Lung (tissue), 12 donors: ENCODE data around the gene OMA1. TPM values are rescaled to one million over a fixed set of nuclear protein-coding genes. Genes with fewer than 3 reads are reported as not detected.

Source experiments
- ATAC-seq: fragments of 200-7000 bp; cut with Tn5 transposase; one replicate; pipeline ENCODE4 v1.9.1; 2020; ENCODE audit warnings: moderate number of reproducible peaks; ENCODE audit not compliant: insufficient read depth, low FRiP score
- DNase-seq, 3 donors: peaks; one replicate each; pipeline ENCODE4 v3.0.0-alpha.2; 2013 to 2017
- H3K27ac ChIP-seq, 2 donors: one replicate each; pipeline ENCODE4 v1.5.1; 2013; ENCODE audit warnings: mild to moderate bottlenecking in 2 of 2, moderate library complexity in 2 of 2, control low read depth in 1 of 2, inconsistent platforms in 1 of 2, low read depth in 1 of 2, low read length in 1 of 2
- H3K27me3 ChIP-seq, 3 donors: one replicate each; pipeline ENCODE4 v1.5.1; 2013; ENCODE audit warnings: low read length in 2 of 3; ENCODE audit not compliant: control insufficient read depth in 3 of 3, insufficient read depth in 3 of 3
- H3K36me3 ChIP-seq, 4 donors: one replicate each; pipeline ENCODE4 v1.5.1; 2013; ENCODE audit warnings: low read length in 4 of 4, mild to moderate bottlenecking in 1 of 4, moderate library complexity in 1 of 4; ENCODE audit not compliant: control insufficient read depth in 4 of 4, insufficient read depth in 4 of 4
- H3K4me1 ChIP-seq, 5 donors: one replicate each; pipeline ENCODE4 v1.5.1; 2013; ENCODE audit warnings: low read length in 5 of 5, mild to moderate bottlenecking in 2 of 5, moderate library complexity in 1 of 5; ENCODE audit not compliant: control insufficient read depth in 5 of 5, insufficient read depth in 5 of 5
- H3K4me3 ChIP-seq: one replicate; pipeline ENCODE4 v1.5.1; 2013; ENCODE audit warnings: mild to moderate bottlenecking, control low read depth, moderate library complexity
- H3K9ac ChIP-seq, 2 donors: one replicate each; pipeline ENCODE4 v1.5.1; 2013; ENCODE audit warnings: low read length in 2 of 2, control low read depth in 1 of 2; ENCODE audit not compliant: insufficient read depth in 1 of 2
- H3K9me3 ChIP-seq, 4 donors: one replicate each; pipeline ENCODE4 v1.5.1; 2013; ENCODE audit warnings: low read length in 3 of 4, mild to moderate bottlenecking in 1 of 4, moderate library complexity in 1 of 4; ENCODE audit not compliant: control insufficient read depth in 4 of 4, insufficient read depth in 3 of 4
- CTCF ChIP-seq: IDR thresholded peaks from 2 replicates; pipeline ENCODE4 v1.5.1; 2012; ENCODE audit warnings: mild to moderate bottlenecking; ENCODE audit errors: control extremely low read depth, extremely low read depth
- WGBS, 2 donors: extraction: QIAGEN DNeasy Blood & Tissue Kit; methylation state at CpG; one replicate each; pipeline ENCODE4 v1.1.7; 2013; 5-methylcytosine and 5-hydroxymethylcytosine counted together
- polyA plus RNA-seq, 2 donors: library from polyadenylated mRNA; stranded (reverse); fragments of 200-250 nt; gene quantifications; one replicate each; pipeline ENCODE4 v1.2.1, GENCODE V29; 2013
- total RNA-seq, 2 donors: library from RNA; depleted of rRNA in 1 of 2; stranded (reverse); fragments of >200 nt in 1 of 2; gene quantifications; one replicate each; pipeline ENCODE4 v1.2.1, GENCODE V29; 2014 to 2021
- donor health status: control.
- donor health status: control.
- donor health status: Bipolar disorder and iron deficiency.
- donor health status: healthy.
- donor health status: DM: yes; HTN: yes; CAD: no.

The OMA1 gene
- total and polyA plus RNA-seq, 4 donors = 13.2 to 52.1 (median 23.3) TPM

- H3K27ac ChIP-seq = no peak overlapping the region
- ATAC-seq (no peak), DNase-seq (peak in 2 of 3 donors; percentile 75 to 78)
- H3K9ac ChIP-seq = no peak overlapping the region
- peaks cover 0 to 21% (median 15%) of the 10 kb centered on the region in 3 donors for H3K27me3 ChIP-seq
- H3K36me3 ChIP-seq = no peaks in the 10 kb centered on the region
- H3K4me3 ChIP-seq = no peak overlapping the region
- H3K9me3 ChIP-seq = peaks cover 0 to 2% (median 0%) of the 10 kb centered on the region in 4 donors
- whole genome bisulfite sequencing, 2 donors = 8 to 26% methylated on average over 1 of the region's 1 CpG
- TF ChIP-seq CTCF = no peak
- H3K4me1 ChIP-seq = peaks cover 0 to 36% (median 19%) of the 10 kb centered on the region in 5 donors
Measured at GRCh38 chr1:58580186-58580585, 33.7 kb upstream of the OMA1 start.

GRCh38 chr1:58577654-58578030 is 31.1 kb upstream of the OMA1 start:
- WGBS, 2 donors = 8 to 11% methylated on average over 3 of the region's 3 CpGs
- Histone ChIP-seq H3K9ac (no peak overlapping the region), H3K36me3 (no peaks in the 10 kb centered on the region), H3K4me1 (peaks cover 0 to 16% (median 8%) of the 10 kb centered on the region in 5 donors), H3K27ac (peak overlapping the region in 1 of 2 donors; percentile 90), H3K27me3 (peaks cover 0 to 23% (median 21%) of the 10 kb centered on the region in 3 donors), H3K4me3 (peak overlapping the region; percentile 62), H3K9me3 (no peaks in the 10 kb centered on the region)
- TF ChIP-seq CTCF = no peak
- no peak for ATAC-seq
- DNase-seq = peak in 1 of 3 donors; percentile 27

- Histone ChIP-seq H3K27me3 (peaks cover 0 to 23% (median 21%) of the 10 kb centered on the region in 3 donors), H3K9me3 (no peaks in the 10 kb centered on the region), H3K4me1 (peaks cover 0 to 22% (median 10%) of the 10 kb centered on the region in 5 donors), H3K27ac (peak within 1 kb of the TSS in 1 of 2 donors; percentile 90), H3K9ac (no peak within 1 kb of the TSS), H3K4me3 (peak within 1 kb of the TSS; percentile 62), H3K36me3 (no peaks in the 10 kb centered on the region)
- TF ChIP-seq CTCF = no peak
- whole genome bisulfite sequencing, 2 donors = 12% methylated on average over 93 to 107 of the region's 107 CpGs
- peak; percentile 42 to 62 (median 60) for DNase-seq
- ATAC-seq = peak; percentile 84
Measured at GRCh38 chr1:58576727-58577653, 30.5 kb upstream of the OMA1 start, which contains the start of gene TACSTD2. Gene TACSTD2, minus strand, starts transcription at chr1:58577252. Its CDS starts 96 bp downstream, at chr1:58577156.
